SK-N-MC (cell line): ENCODE data around the gene PRKCI.

Experiments used
- EZH2 ChIP-seq: fragments of 200-600 bp; sonication (generic); IDR thresholded peaks from one replicate; pipeline ENCODE4 v1.6.1; 2017; ENCODE audit warnings: antibody characterized with exemption
- POLR2AphosphoS5 ChIP-seq: IDR thresholded peaks from 2 replicates; pipeline ENCODE4 v1.6.1; 2012; ENCODE audit warnings: mild to moderate bottlenecking, low read depth, low read length, borderline replicate concordance

DNA sequence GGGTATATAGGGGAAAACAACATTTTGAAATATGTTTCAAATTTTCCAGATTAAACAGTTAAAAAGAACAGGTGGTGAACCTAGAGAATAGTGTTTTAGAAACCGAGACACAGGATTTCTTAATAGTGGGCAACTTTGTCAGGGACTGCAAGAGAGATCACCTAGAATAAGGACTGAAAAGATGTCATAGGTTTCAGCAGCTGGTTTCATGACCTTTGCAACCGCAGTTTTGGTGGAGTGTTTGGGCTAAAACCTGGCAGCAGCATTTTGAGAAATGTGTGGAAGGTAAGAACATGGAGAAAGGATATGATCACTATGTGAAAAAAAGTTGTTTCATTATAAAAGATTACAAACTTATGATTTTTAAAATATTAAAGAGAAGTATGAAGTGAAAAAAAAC lies 34.9 kb downstream of the PRKCI start:
- TF ChIP-seq EZH2 (no peak), POLR2AphosphoS5 (no peak)
